Measurements from ENCODE around the gene SPEF2. TPM values are rescaled to one million over a fixed set of nuclear protein-coding genes. Genes with fewer than 3 reads are reported as not detected.

Gene SPEF2
- total and polyA plus RNA-seq, 2 donors (not counting 1 experiment from before 2014, with no cell fraction given), result 0.31 to 0.59 TPM

- Histone ChIP-seq H3K9me3 (ENCODE audit: control extremely low read depth in 1 of 3, control insufficient read depth in 2 of 3, insufficient read depth in 1 of 3, low read length in 2 of 3) (no peaks in the 10 kb centered on the region), H3K27ac (ENCODE audit: low read length in 2 of 2) (no peak overlapping the region), H3K36me3 (replicated peaks in 1 of 2; ENCODE audit: control extremely low read depth in 1 of 2, control insufficient read depth in 1 of 2, extremely low read depth in 1 of 2, insufficient read depth in 2 of 2, low read length in 1 of 2) (no peaks in the 10 kb centered on the region), H2AFZ (ENCODE audit: insufficient read depth, low read depth, low read length, poor library complexity, severe bottlenecking) (no peak overlapping the region), H3K4me2 (replicated peaks; ENCODE audit: low read depth, low read length, poor library complexity, severe bottlenecking) (no peak overlapping the region), H3K4me3 (ENCODE audit: control extremely low read depth in 1 of 5, extremely low read depth in 1 of 5, insufficient read depth in 1 of 5, low read depth in 2 of 5, low read length in 4 of 5) (no peak overlapping the region), H4K20me1 (ENCODE audit: control insufficient read depth, insufficient read depth, low read length, poor library complexity, severe bottlenecking) (no peaks in the 10 kb centered on the region), H3K4me1 (ENCODE audit: control insufficient read depth in 2 of 2, insufficient read depth in 2 of 2, low read length in 2 of 2) (no peaks in the 10 kb centered on the region), H3K27me3 (replicated peaks in 1 of 4; ENCODE audit: control extremely low read depth in 1 of 4, control insufficient read depth in 3 of 4, insufficient read depth in 4 of 4, low read length in 3 of 4) (no peaks in the 10 kb centered on the region), H3K79me2 (ENCODE audit: control insufficient read depth, insufficient read depth, low read length) (no peaks in the 10 kb centered on the region), H3K9ac (ENCODE audit: low read length) (no peak overlapping the region)
- Mint-ChIP-seq H3K4me1 (no peaks in the 10 kb centered on the region), H3K9me3 (ENCODE audit: insufficient read depth) (no peaks in the 10 kb centered on the region), H3K27ac (no peak overlapping the region), H3K4me3 (no peak overlapping the region), H3K27me3 (no peaks in the 10 kb centered on the region)
- POLR2A ChIA-PET, result no interaction called here
- TF ChIP-seq CTCF (IDR thresholded peaks at IDR 0.05) (no peak), EZH2 (IDR thresholded peaks at IDR 0.05; ENCODE audit: borderline replicate concordance, insufficient read depth, low read depth, low read length, poor library complexity, severe bottlenecking) (no peak)
- ATAC-seq (ENCODE audit: low read depth) (no peak), DNase-seq (no peak)
- CTCF ChIA-PET, result interaction anchor here (1.0 kb wide), 1 partner anchor 105 kb away, joined by 4 read pairs; no protein-coding TSS in a partner anchor
- WGBS (ENCODE audit: insufficient coverage), result 100% methylated on average over 1 of the region's 2 CpGs
- intact Hi-C loops (cut with micrococcal nuclease), result no loop called here
These were observed 203.8 kb downstream of the SPEF2 start for GRCh38 chr5:35821513-35821912.

- ChIA-PET POLR2A (interaction anchor here (0.5 kb wide), 1 partner anchor 593 kb away, joined by 5 read pairs; no protein-coding TSS in a partner anchor), CTCF (interaction anchor here (1.0 to 1.3 kb wide), 2 partner anchors 9 to 104 kb away, joined by 3 to 4 read pairs; no protein-coding TSS in a partner anchor)
- H3K4me2 ChIP-seq (replicated peaks; ENCODE audit: low read depth, low read length, poor library complexity, severe bottlenecking), result no peak overlapping the region
- H3K36me3 ChIP-seq (replicated peaks in 1 of 2; ENCODE audit: control extremely low read depth in 1 of 2, control insufficient read depth in 1 of 2, extremely low read depth in 1 of 2, insufficient read depth in 2 of 2, low read length in 1 of 2), result no peaks in the 10 kb centered on the region
- Mint-ChIP-seq H3K4me3 (no peak overlapping the region), H3K4me1 (no peaks in the 10 kb centered on the region), H3K9me3 (ENCODE audit: insufficient read depth) (no peaks in the 10 kb centered on the region), H3K27me3 (no peaks in the 10 kb centered on the region), H3K27ac (no peak overlapping the region)
- no peak for DNase-seq
- intact Hi-C loops (cut with micrococcal nuclease), result no loop called here
- H2AFZ ChIP-seq (ENCODE audit: insufficient read depth, low read depth, low read length, poor library complexity, severe bottlenecking), result no peak overlapping the region
- WGBS (ENCODE audit: insufficient coverage), result 47% methylated on average over 8 of the region's 8 CpGs
- no peak overlapping the region for H3K4me3 ChIP-seq (ENCODE audit: control extremely low read depth in 1 of 5, extremely low read depth in 1 of 5, insufficient read depth in 1 of 5, low read depth in 2 of 5, low read length in 4 of 5)
- H3K27ac ChIP-seq (ENCODE audit: low read length in 2 of 2), result no peak overlapping the region
- H3K9ac ChIP-seq (ENCODE audit: low read length), result no peak overlapping the region
- ATAC-seq (ENCODE audit: low read depth), result no peak
- H3K27me3 ChIP-seq (replicated peaks in 1 of 4; ENCODE audit: control extremely low read depth in 1 of 4, control insufficient read depth in 3 of 4, insufficient read depth in 4 of 4, low read length in 3 of 4), result no peaks in the 10 kb centered on the region
- H4K20me1 ChIP-seq (ENCODE audit: control insufficient read depth, insufficient read depth, low read length, poor library complexity, severe bottlenecking), result no peaks in the 10 kb centered on the region
- H3K4me1 ChIP-seq (ENCODE audit: control insufficient read depth in 2 of 2, insufficient read depth in 2 of 2, low read length in 2 of 2), result no peaks in the 10 kb centered on the region
- no peaks in the 10 kb centered on the region for H3K79me2 ChIP-seq (ENCODE audit: control insufficient read depth, insufficient read depth, low read length)
- TF ChIP-seq CTCF (IDR thresholded peaks at IDR 0.05) (no peak), EZH2 (IDR thresholded peaks at IDR 0.05; ENCODE audit: borderline replicate concordance, insufficient read depth, low read depth, low read length, poor library complexity, severe bottlenecking) (no peak)
- H3K9me3 ChIP-seq (ENCODE audit: control extremely low read depth in 1 of 3, control insufficient read depth in 2 of 3, insufficient read depth in 1 of 3, low read length in 2 of 3), result no peaks in the 10 kb centered on the region
These were observed 204.8 kb downstream of the SPEF2 start for GRCh38 chr5:35822511-35822910.
